Activated T-cell treated with anti-CD3 and anti-CD28 coated beads, Interleukin-2, amount 50 U/mL, for 48 hours (primary cell): ENCODE results near the gene APBA3.
"Not testable (repeated sequence)": the region's sequence is repeated elsewhere in the genome, so short reads cannot be mapped to it uniquely, and the experiment has no call there.

Experiments
- DNase-seq, 2 experiments: peaks; one replicate each; pipeline ENCODE4 v3.0.0-alpha.2; 2020

Gene APBA3

DNA sequence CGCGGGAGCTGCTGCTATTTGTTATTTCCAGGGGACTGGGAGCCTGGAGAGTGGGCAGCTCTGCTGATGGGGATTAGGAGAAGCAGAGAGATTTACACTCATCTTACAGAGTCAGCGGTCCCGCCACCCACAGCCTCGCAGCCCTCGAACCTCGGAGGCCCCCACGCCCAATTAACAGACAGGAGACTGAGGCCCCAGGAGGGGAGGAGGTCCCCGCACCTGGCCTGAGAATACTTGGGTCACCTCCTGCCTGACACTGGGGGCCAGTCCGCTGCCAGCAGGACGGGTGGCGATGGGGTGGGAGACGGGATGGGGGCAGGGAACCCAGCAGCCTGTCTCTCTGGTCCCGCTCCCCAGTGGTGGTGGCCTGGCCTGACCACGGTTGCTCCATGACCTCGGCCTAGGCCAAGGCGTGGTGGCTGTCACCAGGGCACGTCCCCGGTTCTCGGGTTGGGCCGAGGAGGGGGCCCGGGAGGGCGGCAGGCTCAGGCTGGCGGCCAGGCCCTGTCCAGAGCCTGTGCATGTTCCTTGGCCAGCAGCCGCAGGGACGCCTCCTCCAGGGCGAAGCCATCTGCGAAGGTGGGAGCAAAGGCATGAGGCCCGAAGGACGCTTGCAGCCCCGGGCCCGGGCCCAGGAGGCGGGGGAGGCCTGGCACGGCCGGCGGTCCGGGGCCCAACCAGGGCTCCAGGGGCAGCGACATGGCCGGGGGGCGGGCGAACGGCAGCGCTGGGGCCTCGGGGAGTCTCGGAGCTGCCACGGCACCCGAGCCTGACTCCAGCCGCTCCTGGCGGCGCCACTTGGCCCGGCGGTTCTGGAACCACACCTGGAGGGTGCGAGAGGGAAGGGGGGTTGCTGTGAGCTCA lies 8.9 kb upstream of the APBA3 start:
- no peak for DNase-seq

DNA sequence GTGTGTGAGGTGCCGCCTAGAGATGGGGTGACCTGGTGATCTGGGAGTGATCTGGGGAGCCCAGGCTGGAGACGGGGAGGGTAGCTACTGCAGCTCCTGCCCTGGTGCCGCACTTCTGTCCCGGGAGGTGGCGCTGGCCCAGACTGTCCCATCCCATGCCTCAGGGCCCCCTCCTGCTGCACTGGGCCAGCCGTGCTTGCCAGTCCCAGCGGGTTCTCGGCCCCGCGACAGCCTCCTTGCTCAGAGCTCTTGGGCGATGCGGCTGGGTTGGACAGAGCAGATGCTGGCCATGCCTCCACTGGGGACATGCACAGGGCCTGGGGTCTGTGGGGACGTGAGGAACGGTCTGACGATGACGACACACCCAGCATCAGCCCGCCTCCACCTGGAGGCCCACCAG lies 8.0 kb upstream of the APBA3 start:
- no peak for DNase-seq

GRCh38 chr19:3768748-3769099 lies 7.2 kb upstream of the APBA3 start:
- DNase-seq = no peak

- DNase-seq = no peak
Measured at GRCh38 chr19:3768015-3768747, 6.7 kb upstream of the APBA3 start.

DNA sequence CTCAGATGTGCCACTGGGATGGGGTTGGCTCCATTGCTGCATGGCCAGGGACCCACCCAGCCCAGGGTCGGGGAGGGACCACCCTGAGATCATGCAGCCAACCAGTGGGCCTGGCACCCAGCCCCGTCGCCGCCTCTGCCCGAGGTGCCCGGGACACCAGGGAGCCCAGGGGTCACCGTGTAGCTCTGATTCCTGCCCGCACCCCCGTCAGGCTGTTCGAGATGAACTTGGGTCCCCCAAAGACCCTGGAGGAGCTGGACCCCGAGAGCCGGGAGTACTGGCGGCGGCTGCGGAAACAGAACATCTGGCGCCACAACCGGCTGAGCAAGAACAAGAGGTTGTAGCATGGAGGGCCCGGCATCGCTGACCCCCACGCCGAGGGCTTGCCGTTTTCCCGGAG lies 5.6 kb upstream of the APBA3 start:
- no peak for DNase-seq

- peak; percentile 31 to 36 for DNase-seq
Measured at GRCh38 chr19:3766520-3766919, 5.0 kb upstream of the APBA3 start.

DNA sequence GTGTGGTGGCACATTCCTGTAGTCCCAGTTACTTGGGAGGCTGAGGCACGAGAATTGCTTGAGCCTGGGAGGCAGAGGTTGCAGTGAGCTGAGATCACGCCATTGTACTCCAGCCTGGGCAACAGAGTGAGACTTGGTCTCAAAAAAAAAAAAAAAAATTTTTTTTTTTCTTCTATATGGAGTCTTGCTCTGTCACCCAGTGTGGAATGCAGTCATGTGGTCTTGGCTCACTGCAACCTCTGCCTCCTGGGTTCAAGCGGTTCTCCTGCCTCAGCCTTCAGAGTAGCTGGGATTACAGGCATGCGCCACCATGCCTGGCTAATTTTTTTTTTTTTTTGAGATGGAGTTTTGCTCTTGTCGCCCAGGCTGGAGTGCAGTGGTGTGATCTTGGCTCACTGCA lies 4.3 kb upstream of the APBA3 start:
- not testable (repeated sequence) for DNase-seq

DNA sequence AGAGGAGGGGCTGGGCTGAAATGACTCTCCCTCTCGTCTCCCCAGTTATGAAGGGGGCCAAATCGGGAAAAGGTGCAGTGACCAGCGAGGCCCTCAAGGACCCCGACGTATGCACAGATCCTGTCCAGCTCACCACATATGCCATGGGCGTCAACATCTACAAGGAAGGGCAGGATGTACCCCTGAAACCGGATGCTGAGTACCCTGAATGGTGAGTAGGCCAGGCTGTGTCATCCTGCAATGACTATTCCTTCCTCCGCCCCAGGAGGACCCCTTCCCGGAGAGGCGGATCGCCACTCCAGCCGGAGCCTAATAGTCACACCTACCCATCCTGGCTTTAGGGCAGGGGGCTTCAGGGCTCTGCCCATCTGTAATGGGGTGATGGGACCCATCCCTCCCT lies 3.6 kb upstream of the APBA3 start:
- DNase-seq = no peak

- DNase-seq = peak; percentile 99
Measured at GRCh38 chr19:3762501-3763459, 1.3 kb upstream of the APBA3 start, which contains the start of gene MRPL54. TSS of gene MRPL54 (plus strand) at chr19:3762682. CDS start at chr19:3762701, 19 bp downstream.

DNA sequence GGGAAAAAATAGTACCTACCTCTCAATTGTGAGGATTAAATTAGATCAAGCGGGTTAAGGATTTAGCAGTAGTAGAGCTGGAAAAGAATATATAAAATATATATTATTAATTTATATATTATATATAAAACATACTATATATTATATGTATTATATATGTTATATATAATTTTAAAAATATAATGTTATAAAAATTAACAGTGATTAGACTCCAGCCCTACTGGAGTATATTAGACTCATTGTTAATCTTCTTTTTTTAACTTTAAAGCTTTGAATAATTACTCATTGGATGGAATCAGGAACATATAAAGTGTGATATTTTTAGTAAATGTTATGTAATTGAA lies 610 bp upstream of the APBA3 start:
- DNase-seq = no peak

DNA sequence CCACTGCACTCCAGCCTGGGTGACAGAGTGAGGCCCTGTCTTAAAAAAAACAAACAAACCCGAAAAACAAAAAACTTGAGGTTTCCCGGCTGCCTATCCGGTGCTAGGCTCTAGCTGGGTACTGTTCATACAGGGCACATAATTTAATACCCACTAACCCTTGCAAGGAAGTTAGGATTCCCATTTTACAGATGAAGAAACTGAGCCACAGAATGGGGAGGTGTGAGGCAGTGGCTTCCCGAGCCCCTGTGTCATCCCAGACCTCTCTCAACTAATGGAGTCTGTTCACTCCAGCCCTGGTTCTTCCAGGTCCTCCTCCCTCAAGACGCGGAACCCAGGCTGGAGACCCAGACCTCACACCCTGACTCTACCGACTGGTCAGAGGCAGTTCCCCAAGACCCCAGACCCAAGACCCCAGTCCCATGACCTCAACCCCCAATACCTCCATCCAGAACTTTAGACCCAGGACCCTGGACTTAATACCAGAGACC lies 576 bp downstream of the APBA3 start:
- peak; percentile 31 to 37 for DNase-seq

GRCh38 chr19:3759482-3760254 lies 1.8 kb downstream of the APBA3 start:
- no peak for DNase-seq

DNA sequence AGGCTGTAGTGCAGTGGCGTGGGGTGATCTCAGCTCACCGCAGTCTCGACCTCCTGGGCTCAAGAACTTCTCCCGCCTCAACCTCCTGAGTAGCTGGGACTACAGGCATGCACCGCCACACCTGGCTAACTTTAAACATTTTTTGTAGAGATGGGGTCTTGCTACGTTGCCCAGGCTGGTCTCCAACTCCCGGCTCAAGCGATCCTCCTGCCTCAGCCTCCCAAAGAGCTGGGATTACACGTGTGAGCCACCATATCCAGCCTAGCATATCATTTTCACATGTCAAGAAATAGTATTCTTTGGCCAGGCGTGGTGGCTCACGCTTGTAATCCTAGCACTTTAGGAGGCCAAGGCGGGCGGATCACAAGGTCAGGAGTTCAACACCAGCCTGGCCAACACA lies 3.2 kb downstream of the APBA3 start:
- not testable (repeated sequence) for DNase-seq

GRCh38 chr19:3757705-3758104 lies 3.8 kb downstream of the APBA3 start:
- not testable (repeated sequence) for DNase-seq

DNA sequence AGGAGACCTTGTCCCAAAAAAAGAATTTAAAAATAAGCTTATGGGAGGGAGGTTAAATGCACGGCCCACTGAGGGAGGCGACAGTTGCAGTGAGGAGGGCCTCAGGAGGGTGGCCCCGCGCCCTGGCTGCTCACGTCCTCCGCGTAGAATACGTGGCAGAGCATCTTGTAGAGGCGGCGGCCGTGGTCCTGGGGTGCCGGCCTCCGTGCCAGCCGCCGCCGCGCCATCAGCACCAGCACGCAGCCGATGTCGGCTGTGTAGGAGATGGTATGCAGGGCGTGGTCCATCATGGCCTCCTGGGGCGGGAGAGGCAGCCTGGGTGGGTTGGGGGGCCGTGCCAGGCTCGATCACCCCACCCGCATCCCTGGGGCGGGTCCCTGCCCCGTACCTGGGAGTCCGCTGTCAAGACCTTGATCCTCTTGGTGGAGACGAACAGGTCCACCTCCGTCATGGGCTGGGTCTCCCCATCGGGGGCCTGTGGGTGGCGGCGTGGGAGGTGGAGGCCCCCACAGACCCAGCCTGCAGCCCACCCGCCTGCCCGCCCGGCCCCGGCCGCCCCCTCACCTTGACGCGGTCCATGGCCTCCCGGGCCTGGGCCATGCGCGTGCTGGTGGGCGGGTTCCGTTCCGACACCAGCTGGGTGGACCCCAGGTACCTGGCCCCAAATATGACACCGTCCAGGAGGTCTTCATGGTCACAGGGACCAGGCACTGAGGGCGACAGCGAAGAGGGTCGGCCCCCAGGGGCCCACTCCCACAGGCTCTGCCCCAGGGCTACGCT lies 7.7 kb downstream of the APBA3 start:
- DNase-seq = no peak

- no peak for DNase-seq
Measured at GRCh38 chr19:3752492-3752891, 9.0 kb downstream of the APBA3 start.

- no peak for DNase-seq
Measured at GRCh38 chr19:3751236-3751635, 10.3 kb downstream of the APBA3 start.

DNA sequence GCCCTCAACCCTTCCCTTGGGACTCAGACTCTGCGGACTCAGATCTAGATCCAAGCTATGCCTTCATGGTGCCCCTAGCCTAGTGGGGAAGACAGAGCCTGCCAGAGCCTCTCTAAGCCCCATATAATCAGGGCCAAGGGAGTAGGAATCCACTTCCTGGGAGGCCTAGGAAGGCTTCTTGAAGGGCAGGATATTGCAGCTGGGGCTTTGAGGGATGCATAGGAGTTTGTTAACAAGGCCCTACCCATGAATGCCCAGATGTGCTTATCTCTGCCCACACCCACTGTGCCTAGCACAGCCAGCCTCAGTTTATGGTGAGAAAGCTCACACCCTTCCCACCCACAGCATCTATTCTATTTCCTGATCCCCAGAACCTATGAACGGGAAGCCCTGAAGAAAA lies 11.3 kb downstream of the APBA3 start:
- no peak for DNase-seq

DNA sequence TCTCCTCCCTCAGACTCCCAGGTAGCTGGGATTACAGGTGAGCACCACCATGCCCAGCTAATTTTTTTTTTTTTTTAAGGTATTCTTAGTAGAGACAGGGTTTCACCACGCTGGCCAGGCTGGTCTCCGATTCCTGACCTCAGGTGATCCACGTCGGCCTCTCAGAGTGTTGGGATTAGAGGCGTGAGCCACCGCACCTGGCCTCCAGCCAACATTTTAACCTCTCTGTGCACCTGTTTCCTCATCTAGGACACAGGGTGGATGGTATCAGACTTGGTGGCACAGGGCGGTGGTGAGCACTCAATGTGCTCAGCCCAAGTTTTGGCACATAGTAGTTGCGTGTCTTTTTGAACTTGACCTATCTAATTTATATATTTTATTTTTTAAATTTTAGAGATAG lies 12.5 kb downstream of the APBA3 start:
- no peak for DNase-seq

GRCh38 chr19:3746371-3747056 lies 15.0 kb downstream of the APBA3 start:
- no peak for DNase-seq
